Type B pancreatic cell (in vitro differentiated cells): ENCODE data around the gene EFNA3. TPM values are rescaled to one million over a fixed set of nuclear protein-coding genes. Genes with fewer than 3 reads are reported as not detected.

Experiments
- DNase-seq: peaks from one replicate; pipeline ENCODE4 v3.0.0; 2021; ENCODE audit warnings: mixed read lengths; ENCODE audit not compliant: unreplicated experiment; ENCODE audit errors: extremely low spot score
- H3K27ac Mint-ChIP-seq: 2 replicates; pipeline ENCODE4 v1.8.0; 2021; ENCODE audit warnings: mild to moderate bottlenecking, mixed read lengths
- H3K27me3 Mint-ChIP-seq: 2 replicates; pipeline ENCODE4 v1.8.0; 2021; ENCODE audit warnings: mixed read lengths
- H3K36me3 Mint-ChIP-seq: 2 replicates; pipeline ENCODE4 v1.8.0; 2021; ENCODE audit warnings: mixed read lengths
- H3K4me1 Mint-ChIP-seq: one replicate; pipeline ENCODE4 v1.8.0; 2021; ENCODE audit warnings: mixed read lengths; ENCODE audit not compliant: unreplicated experiment
- H3K4me3 Mint-ChIP-seq: 2 replicates; pipeline ENCODE4 v1.8.0; 2021; ENCODE audit warnings: mild to moderate bottlenecking, mixed read lengths
- H3K9me3 Mint-ChIP-seq: 2 replicates; pipeline ENCODE4 v1.8.0; 2021; ENCODE audit warnings: mixed read lengths
- CTCF ChIP-seq: fragments of 200-600 bp; sonication (generic); conservative IDR thresholded peaks from 2 replicates; pipeline ENCODE4 v1.5.0; 2021; ENCODE audit warnings: antibody characterized with exemption, mild to moderate bottlenecking
- total RNA-seq: library from RNA; stranded (reverse); gene quantifications from 2 replicates; pipeline ENCODE4 v1.2.1, GENCODE V29; 2021; ENCODE audit warnings: low replicate concordance

The EFNA3 gene
- total RNA-seq, 1 donor from 2014 or later: 4.7 TPM

GRCh38 chr1:155070721-155071569 lies 7.7 kb upstream of the EFNA3 start:
- peaks cover 9% of the 10 kb centered on the region for H3K4me1 Mint-ChIP-seq
- H3K9me3 Mint-ChIP-seq: no peaks in the 10 kb centered on the region
- peak overlapping the region; percentile 62 for H3K27ac Mint-ChIP-seq
- DNase-seq: no peak
- peak; percentile 80 for TF ChIP-seq CTCF
- H3K27me3 Mint-ChIP-seq: peaks cover 30% of the 10 kb centered on the region
- H3K36me3 Mint-ChIP-seq: no peaks in the 10 kb centered on the region
- peak overlapping the region; percentile 81 for H3K4me3 Mint-ChIP-seq

GRCh38 chr1:155071701-155072100 lies 6.9 kb upstream of the EFNA3 start:
- peaks cover 9% of the 10 kb centered on the region for H3K4me1 Mint-ChIP-seq
- H3K4me3 Mint-ChIP-seq: peak overlapping the region; percentile 81
- no peaks in the 10 kb centered on the region for H3K36me3 Mint-ChIP-seq
- no peak for DNase-seq
- peaks cover 33% of the 10 kb centered on the region for H3K27me3 Mint-ChIP-seq
- H3K27ac Mint-ChIP-seq: peak overlapping the region; percentile 62
- H3K9me3 Mint-ChIP-seq: no peaks in the 10 kb centered on the region
- TF ChIP-seq CTCF: no peak

GRCh38 chr1:155072531-155073289 lies 5.9 kb upstream of the EFNA3 start:
- H3K36me3 Mint-ChIP-seq: no peaks in the 10 kb centered on the region
- H3K9me3 Mint-ChIP-seq: no peaks in the 10 kb centered on the region
- TF ChIP-seq CTCF: no peak
- peaks cover 39% of the 10 kb centered on the region for H3K27me3 Mint-ChIP-seq
- no peak for DNase-seq
- peaks cover 15% of the 10 kb centered on the region for H3K4me1 Mint-ChIP-seq
- peak overlapping the region; percentile 62 for H3K27ac Mint-ChIP-seq
- peak overlapping the region; percentile 81 for H3K4me3 Mint-ChIP-seq

- peaks cover 46% of the 10 kb centered on the region for H3K27me3 Mint-ChIP-seq
- DNase-seq: no peak
- H3K27ac Mint-ChIP-seq: no peak overlapping the region
- no peaks in the 10 kb centered on the region for H3K9me3 Mint-ChIP-seq
- peaks cover 19% of the 10 kb centered on the region for H3K4me1 Mint-ChIP-seq
- H3K4me3 Mint-ChIP-seq: no peak overlapping the region
- TF ChIP-seq CTCF: no peak
- H3K36me3 Mint-ChIP-seq: no peaks in the 10 kb centered on the region
These were observed 5.0 kb upstream of the EFNA3 start for GRCh38 chr1:155073377-155074242.

- no peak overlapping the region for H3K4me3 Mint-ChIP-seq
- peaks cover 24% of the 10 kb centered on the region for H3K4me1 Mint-ChIP-seq
- no peaks in the 10 kb centered on the region for H3K9me3 Mint-ChIP-seq
- no peak for TF ChIP-seq CTCF
- no peak overlapping the region for H3K27ac Mint-ChIP-seq
- peaks cover 55% of the 10 kb centered on the region for H3K27me3 Mint-ChIP-seq
- H3K36me3 Mint-ChIP-seq: no peaks in the 10 kb centered on the region
- DNase-seq: no peak
These were observed 3.1 kb upstream of the EFNA3 start for GRCh38 chr1:155075535-155075934.
